Measurements from ENCODE around the gene SKIC8. TPM values are rescaled to one million over a fixed set of nuclear protein-coding genes. Genes with fewer than 3 reads are reported as not detected.

Gene SKIC8
- total RNA-seq, 1 donor from 2014 or later = 43.9 TPM

- H3K27ac Mint-ChIP-seq (ENCODE audit: unreplicated experiment) = no peak overlapping the region
- peaks cover 18% of the 10 kb centered on the region for H3K4me1 Mint-ChIP-seq (ENCODE audit: low read depth, unreplicated experiment)
- peaks cover 6% of the 10 kb centered on the region for H3K27me3 Mint-ChIP-seq (ENCODE audit: unreplicated experiment)
- H3K9me3 Mint-ChIP-seq (ENCODE audit: unreplicated experiment) = no peaks in the 10 kb centered on the region
- H3K36me3 Mint-ChIP-seq (ENCODE audit: unreplicated experiment) = no peaks in the 10 kb centered on the region
- DNase-seq = no peak
- H3K4me3 Mint-ChIP-seq (ENCODE audit: unreplicated experiment) = no peak overlapping the region
- TF ChIP-seq CTCF (IDR thresholded peaks at IDR 0.05; ENCODE audit: partially characterized antibody, unreplicated experiment) = no peak
These were observed 25.9 kb upstream of the SKIC8 start for GRCh38 chr15:78325092-78325843.

- Mint-ChIP-seq H3K27me3 (ENCODE audit: unreplicated experiment) (peaks cover 5% of the 10 kb centered on the region), H3K27ac (ENCODE audit: unreplicated experiment) (no peak overlapping the region), H3K36me3 (ENCODE audit: unreplicated experiment) (no peaks in the 10 kb centered on the region), H3K4me3 (ENCODE audit: unreplicated experiment) (no peak overlapping the region), H3K9me3 (ENCODE audit: unreplicated experiment) (peaks cover under 1% of the 10 kb centered on the region), H3K4me1 (ENCODE audit: low read depth, unreplicated experiment) (peaks cover 22% of the 10 kb centered on the region)
- no peak for DNase-seq
- no peak for TF ChIP-seq CTCF (IDR thresholded peaks at IDR 0.05; ENCODE audit: partially characterized antibody, unreplicated experiment)
These were observed 24.7 kb upstream of the SKIC8 start for GRCh38 chr15:78324144-78324543.

GRCh38 chr15:78323693-78324092 is 24.3 kb upstream of the SKIC8 start:
- no peak overlapping the region for H3K4me3 Mint-ChIP-seq (ENCODE audit: unreplicated experiment)
- peaks cover 22% of the 10 kb centered on the region for H3K4me1 Mint-ChIP-seq (ENCODE audit: low read depth, unreplicated experiment)
- H3K27ac Mint-ChIP-seq (ENCODE audit: unreplicated experiment) = peak overlapping the region; percentile 90

GRCh38 chr15:78322724-78323521 is 23.5 kb upstream of the SKIC8 start:
- no peak for DNase-seq
- H3K36me3 Mint-ChIP-seq (ENCODE audit: unreplicated experiment) = no peaks in the 10 kb centered on the region
- peaks cover 22% of the 10 kb centered on the region for H3K4me1 Mint-ChIP-seq (ENCODE audit: low read depth, unreplicated experiment)
- H3K9me3 Mint-ChIP-seq (ENCODE audit: unreplicated experiment) = peaks cover 2% of the 10 kb centered on the region
- no peak for TF ChIP-seq CTCF (IDR thresholded peaks at IDR 0.05; ENCODE audit: partially characterized antibody, unreplicated experiment)
- H3K4me3 Mint-ChIP-seq (ENCODE audit: unreplicated experiment) = peak overlapping the region; percentile 46
- peak overlapping the region; percentile 90 for H3K27ac Mint-ChIP-seq (ENCODE audit: unreplicated experiment)
- peaks cover 5% of the 10 kb centered on the region for H3K27me3 Mint-ChIP-seq (ENCODE audit: unreplicated experiment)

More at GRCh38 chr15:78323693-78324092, 24.3 kb upstream of the SKIC8 start:
- no peak for TF ChIP-seq CTCF (IDR thresholded peaks at IDR 0.05; ENCODE audit: partially characterized antibody, unreplicated experiment)
- DNase-seq = no peak
- Mint-ChIP-seq H3K27me3 (ENCODE audit: unreplicated experiment) (peaks cover 5% of the 10 kb centered on the region), H3K9me3 (ENCODE audit: unreplicated experiment) (peaks cover 2% of the 10 kb centered on the region), H3K36me3 (ENCODE audit: unreplicated experiment) (no peaks in the 10 kb centered on the region)

- no peak for DNase-seq
- Mint-ChIP-seq H3K36me3 (ENCODE audit: unreplicated experiment) (no peaks in the 10 kb centered on the region), H3K4me1 (ENCODE audit: low read depth, unreplicated experiment) (peaks cover 26% of the 10 kb centered on the region), H3K9me3 (ENCODE audit: unreplicated experiment) (peaks cover 4% of the 10 kb centered on the region), H3K4me3 (ENCODE audit: unreplicated experiment) (peak overlapping the region; percentile 11), H3K27ac (ENCODE audit: unreplicated experiment) (peak overlapping the region; percentile 79), H3K27me3 (ENCODE audit: unreplicated experiment) (peaks cover 6% of the 10 kb centered on the region)
- TF ChIP-seq CTCF (IDR thresholded peaks at IDR 0.05; ENCODE audit: partially characterized antibody, unreplicated experiment) = no peak
These were observed 22.8 kb upstream of the SKIC8 start for GRCh38 chr15:78322243-78322642.
